ENCODE data around the gene SERPINB13.

SERPINB13 gene, protein sequence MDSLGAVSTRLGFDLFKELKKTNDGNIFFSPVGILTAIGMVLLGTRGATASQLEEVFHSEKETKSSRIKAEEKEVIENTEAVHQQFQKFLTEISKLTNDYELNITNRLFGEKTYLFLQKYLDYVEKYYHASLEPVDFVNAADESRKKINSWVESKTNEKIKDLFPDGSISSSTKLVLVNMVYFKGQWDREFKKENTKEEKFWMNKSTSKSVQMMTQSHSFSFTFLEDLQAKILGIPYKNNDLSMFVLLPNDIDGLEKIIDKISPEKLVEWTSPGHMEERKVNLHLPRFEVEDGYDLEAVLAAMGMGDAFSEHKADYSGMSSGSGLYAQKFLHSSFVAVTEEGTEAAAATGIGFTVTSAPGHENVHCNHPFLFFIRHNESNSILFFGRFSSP

GRCh38 chr18:63586966-63587365 is at the start of gene SERPINB13:
Gene SERPINB13 (plus strand): TSS chr18:63587343. CDS start chr18:63588668, 1,325 bp downstream.
- no peak for DNase-seq
- in situ Hi-C loops (cut with MboI; ENCODE audit: low pct_unique_long_range_greater_than_20kb, low sequenced_read_pairs), result no loop called here

- no peak for DNase-seq
- in situ Hi-C loops (cut with MboI; ENCODE audit: low pct_unique_long_range_greater_than_20kb, low sequenced_read_pairs), result no loop called here
These were observed 47.1 kb upstream of the SERPINB13 start for GRCh38 chr18:63539904-63540510.

GRCh38 chr18:63542069-63542468 is 45.1 kb upstream of the SERPINB13 start, which contains the start of gene SERPINB12:
Gene SERPINB12 (plus strand): TSS chr18:63542369. CDS start chr18:63556160, 13,791 bp downstream.
- in situ Hi-C loops (cut with MboI; ENCODE audit: low pct_unique_long_range_greater_than_20kb, low sequenced_read_pairs), result no loop called here
- no peak for DNase-seq

- in situ Hi-C loops (cut with MboI; ENCODE audit: low pct_unique_long_range_greater_than_20kb, low sequenced_read_pairs), result no loop called here
- no peak for DNase-seq
These were observed 43.1 kb upstream of the SERPINB13 start for GRCh38 chr18:63544017-63544416.

GRCh38 chr18:63545000-63545399 is 42.1 kb upstream of the SERPINB13 start:
- no peak for DNase-seq
- in situ Hi-C loops (cut with MboI; ENCODE audit: low pct_unique_long_range_greater_than_20kb, low sequenced_read_pairs), result no loop called here

GRCh38 chr18:63550068-63550467 is 37.1 kb upstream of the SERPINB13 start:
- in situ Hi-C loops (cut with MboI; ENCODE audit: low pct_unique_long_range_greater_than_20kb, low sequenced_read_pairs), result no loop called here
- DNase-seq, result no peak

- DNase-seq, result no peak
- in situ Hi-C loops (cut with MboI; ENCODE audit: low pct_unique_long_range_greater_than_20kb, low sequenced_read_pairs), result no loop called here
These were observed 35.4 kb upstream of the SERPINB13 start for GRCh38 chr18:63551769-63552168.

DNA sequence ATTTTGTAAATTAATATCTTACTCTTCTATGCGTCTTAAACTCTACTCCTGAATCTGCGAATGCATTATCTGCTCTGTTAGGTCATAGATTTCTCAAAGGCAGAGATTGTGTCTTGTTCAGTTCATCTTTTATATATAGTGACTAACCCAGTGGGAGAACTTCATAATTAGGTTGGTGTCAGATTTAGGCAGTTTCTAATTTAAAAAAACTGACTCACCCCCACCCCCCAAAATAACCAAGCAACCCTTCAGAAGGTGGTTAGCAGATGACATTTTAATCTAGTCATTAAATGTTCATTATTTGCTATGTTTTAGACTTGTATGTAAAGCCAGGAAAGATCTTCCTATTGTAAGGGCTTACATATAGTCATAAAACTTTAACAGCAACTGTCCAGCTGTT is 34.6 kb upstream of the SERPINB13 start:
- in situ Hi-C loops (cut with MboI; ENCODE audit: low pct_unique_long_range_greater_than_20kb, low sequenced_read_pairs), result no loop called here
- DNase-seq, result no peak

DNA sequence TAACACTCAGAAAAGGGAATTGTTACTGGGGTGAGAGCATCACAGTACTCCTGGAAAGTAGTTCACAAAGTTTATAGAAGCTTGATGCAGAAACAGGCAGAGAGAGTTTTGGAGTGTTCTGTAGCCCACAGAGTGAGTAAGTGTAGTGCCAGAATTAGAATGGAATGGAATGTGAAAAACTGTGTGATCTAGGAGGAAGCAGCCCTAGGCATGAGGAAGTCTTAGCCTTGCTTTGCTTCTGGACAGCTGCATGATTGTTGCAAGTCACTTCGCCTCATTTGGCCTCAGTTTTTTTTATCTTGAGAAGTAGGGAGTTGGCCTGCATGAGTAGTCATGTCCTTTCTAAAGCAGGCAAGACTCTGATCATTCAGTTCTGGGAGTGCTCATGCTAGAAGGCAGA is 34.1 kb upstream of the SERPINB13 start:
- DNase-seq, result no peak

DNA sequence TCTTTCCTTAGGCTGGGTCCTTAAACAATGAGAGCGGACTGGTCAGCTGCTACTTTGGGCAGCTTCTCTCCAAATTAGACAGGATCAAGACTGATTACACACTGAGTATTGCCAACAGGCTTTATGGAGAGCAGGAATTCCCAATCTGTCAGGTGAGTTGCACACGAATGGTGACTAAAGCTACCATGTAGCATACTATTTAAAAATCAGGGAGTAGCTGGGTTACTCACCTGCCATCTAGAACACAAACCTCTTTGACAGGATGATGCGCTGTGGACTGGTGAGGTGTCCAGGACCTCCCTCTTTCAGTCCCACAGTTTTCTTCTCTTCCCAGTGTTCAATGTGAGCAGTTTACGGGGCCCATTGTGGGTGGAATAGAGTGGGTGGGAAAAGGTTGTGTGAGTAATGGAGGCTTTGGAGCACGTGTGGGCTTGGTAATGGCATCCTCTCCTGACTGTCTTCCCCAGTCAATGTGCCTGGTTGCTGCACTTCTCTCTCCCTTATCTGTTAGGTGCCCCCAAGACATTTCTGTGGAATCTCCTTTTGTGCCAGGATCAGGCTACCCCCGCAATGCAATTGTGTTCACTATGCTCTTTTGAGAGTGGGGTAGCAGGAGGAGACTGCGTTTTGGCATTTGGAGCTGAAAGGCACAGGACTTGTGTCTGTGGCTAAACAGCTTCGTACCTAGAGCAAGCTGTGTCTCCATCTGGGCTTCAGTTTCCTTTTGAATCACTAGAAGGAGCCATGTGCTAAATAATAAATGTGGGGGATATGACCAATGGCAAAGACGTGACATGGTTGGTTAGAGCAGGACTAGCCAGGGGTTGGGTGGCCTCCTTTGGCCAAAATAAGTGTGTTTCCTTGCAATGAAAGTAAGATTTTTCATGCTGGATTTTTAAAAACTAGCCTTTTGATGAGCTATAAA is 27.3 kb upstream of the SERPINB13 start:
- DNase-seq, result no peak
- in situ Hi-C loops (cut with MboI; ENCODE audit: low pct_unique_long_range_greater_than_20kb, low sequenced_read_pairs), result no loop called here

More for the DNA sequence above, 34.1 kb upstream of the SERPINB13 start:
- in situ Hi-C loops (cut with MboI; ENCODE audit: low pct_unique_long_range_greater_than_20kb, low sequenced_read_pairs), result no loop called here

DNA sequence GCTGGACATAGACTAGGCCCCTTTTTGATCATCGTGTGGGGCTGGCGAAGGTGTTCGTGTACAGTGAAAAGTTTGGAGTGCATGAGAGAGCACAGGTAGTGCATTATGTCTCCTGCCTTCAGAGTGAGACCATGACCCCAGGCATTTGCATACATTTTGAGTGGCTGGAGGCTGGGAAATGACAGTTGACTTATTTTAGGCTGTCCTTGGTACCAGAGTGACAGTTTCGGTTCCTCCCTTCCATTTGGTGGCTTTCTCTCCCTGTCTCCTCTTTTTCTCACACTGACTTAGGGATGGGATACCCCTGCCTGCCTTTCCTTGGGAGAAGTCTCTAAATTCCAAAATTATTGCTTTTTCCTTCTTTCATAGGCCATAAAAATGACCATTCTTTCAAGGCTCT is 24.9 kb upstream of the SERPINB13 start:
- in situ Hi-C loops (cut with MboI; ENCODE audit: low pct_unique_long_range_greater_than_20kb, low sequenced_read_pairs), result no loop called here
- DNase-seq, result no peak

GRCh38 chr18:63564021-63564420 is 23.1 kb upstream of the SERPINB13 start:
- in situ Hi-C loops (cut with MboI; ENCODE audit: low pct_unique_long_range_greater_than_20kb, low sequenced_read_pairs), result no loop called here
- no peak for DNase-seq

DNA sequence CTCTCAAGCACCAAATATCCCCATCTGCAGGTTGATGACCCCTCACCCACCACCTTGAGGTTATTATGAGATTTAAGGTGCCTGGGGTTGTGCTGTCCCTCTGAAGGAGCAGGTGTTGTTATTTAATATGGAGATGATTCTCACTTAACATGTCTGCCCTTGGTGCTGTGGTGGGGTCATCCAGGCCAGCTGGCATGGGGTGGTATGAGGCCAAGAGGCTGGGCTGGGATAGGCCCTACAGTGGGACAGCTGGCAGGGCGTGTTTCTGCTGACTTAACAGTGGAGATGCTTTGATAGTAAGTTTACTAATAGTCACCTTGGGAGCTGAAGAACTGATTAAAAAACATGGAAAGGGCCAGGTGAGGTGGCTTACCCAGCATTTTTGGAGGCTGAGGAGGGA is 22.6 kb upstream of the SERPINB13 start:
- no peak for DNase-seq
- in situ Hi-C loops (cut with MboI; ENCODE audit: low pct_unique_long_range_greater_than_20kb, low sequenced_read_pairs), result no loop called here

- no peak for DNase-seq
- in situ Hi-C loops (cut with MboI; ENCODE audit: low pct_unique_long_range_greater_than_20kb, low sequenced_read_pairs), result no loop called here
These were observed 19.9 kb upstream of the SERPINB13 start for GRCh38 chr18:63567276-63567675.

- in situ Hi-C loops (cut with MboI; ENCODE audit: low pct_unique_long_range_greater_than_20kb, low sequenced_read_pairs), result no loop called here
- DNase-seq, result no peak
These were observed 19.3 kb upstream of the SERPINB13 start for GRCh38 chr18:63567825-63568224.

DNA sequence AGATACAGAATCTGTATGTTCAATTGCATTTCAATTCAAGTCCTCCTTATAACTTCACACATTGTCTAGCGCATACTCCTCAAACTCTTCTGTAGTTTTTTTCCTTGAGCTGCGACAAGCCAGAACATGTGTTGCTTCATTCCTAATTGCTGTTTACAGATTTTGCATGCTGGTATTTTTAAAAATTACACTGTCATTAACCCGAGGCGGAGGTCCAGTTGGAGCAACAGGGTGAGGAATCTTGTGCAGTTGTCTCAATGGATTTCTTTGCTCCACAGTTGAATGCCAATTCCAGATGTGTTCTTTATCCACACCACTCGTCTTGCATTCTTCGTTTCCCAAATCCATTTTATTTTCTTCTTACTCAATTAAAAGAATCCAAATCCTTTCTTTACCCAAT is 16.4 kb upstream of the SERPINB13 start:
- DNase-seq, result no peak
- in situ Hi-C loops (cut with MboI; ENCODE audit: low pct_unique_long_range_greater_than_20kb, low sequenced_read_pairs), result no loop called here

DNA sequence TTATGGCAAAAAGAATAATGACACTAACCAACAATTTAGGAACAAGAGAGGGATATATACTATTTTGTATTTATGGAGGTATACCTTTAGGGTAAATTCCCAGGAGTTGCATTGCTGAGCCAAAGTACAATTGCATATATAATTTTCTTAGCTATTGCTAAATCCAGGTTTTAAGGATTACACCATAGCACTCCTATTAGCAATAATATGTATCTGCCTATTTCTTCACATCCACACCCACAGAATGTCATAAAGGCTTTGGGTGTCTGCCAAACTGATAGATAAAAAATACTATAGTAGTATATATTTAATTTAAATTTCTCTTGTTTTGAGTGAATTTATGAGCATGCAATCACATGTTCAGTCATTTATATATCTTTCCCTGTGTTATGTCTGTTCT is 11.5 kb upstream of the SERPINB13 start:
- in situ Hi-C loops (cut with MboI; ENCODE audit: low pct_unique_long_range_greater_than_20kb, low sequenced_read_pairs), result no loop called here
- DNase-seq, result no peak

GRCh38 chr18:63578357-63578958 is 8.7 kb upstream of the SERPINB13 start:
- peak; percentile 73 for DNase-seq
- in situ Hi-C loops (cut with MboI; ENCODE audit: low pct_unique_long_range_greater_than_20kb, low sequenced_read_pairs), result no loop called here

DNA sequence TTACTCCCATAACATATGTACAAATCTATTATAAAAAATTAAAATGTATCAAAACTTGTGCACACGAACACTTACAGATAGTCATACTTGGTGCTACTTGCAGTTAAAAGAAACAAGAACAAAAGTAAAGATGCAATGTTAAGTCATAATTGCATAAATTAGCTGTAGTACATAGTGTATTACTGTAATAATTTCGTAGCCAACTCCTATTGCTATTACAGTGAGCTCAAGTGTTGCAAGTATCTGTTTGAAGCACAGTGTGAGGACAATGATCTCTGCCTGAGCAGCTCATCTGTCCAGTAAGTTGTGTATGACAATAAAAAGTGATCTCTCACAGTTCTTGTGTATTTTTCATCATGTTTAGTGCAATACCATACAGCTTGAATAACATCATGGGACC is 7.5 kb upstream of the SERPINB13 start:
- no peak for DNase-seq
- in situ Hi-C loops (cut with MboI; ENCODE audit: low pct_unique_long_range_greater_than_20kb, low sequenced_read_pairs), result no loop called here
